ENCODE results near the gene ADGRG6.

The ADGRG6 gene

GRCh38 chr6:142322066-142322465 is 20.3 kb downstream of the ADGRG6 start:
- no peak for DNase-seq (ENCODE audit: low read depth)

DNA sequence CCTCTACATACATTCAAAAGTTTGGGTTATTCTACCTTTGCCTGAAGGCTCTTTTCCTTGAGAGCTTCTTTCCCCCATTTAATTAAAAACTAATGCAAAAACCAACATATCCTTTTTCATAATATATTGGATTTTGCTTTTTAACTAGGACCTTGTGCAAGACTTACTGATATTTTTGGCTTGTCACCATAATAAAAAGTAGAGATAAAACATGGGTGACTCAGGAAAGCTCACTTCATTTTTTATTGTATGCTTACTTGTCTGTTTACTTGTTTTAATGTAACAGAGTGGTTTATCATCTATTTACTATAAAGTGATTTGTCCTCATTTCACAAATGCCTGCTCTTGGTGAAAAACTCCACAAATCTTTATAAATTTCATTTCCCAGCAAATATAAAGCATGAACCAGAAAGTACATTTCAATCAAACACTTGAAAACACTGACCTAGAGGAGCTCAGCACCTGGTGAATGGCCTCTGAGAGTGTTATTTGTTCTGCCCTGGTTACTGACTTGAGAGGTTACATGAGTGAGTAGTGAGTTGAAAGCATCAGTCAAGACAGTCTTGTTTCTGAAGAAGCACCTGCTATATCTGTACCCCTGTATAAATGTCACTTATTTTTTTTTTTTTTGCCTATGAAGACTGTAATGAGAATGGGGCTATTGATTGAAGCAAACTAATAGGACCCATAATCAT is 20.8 kb downstream of the ADGRG6 start:
- no peak for DNase-seq (ENCODE audit: low read depth)

DNA sequence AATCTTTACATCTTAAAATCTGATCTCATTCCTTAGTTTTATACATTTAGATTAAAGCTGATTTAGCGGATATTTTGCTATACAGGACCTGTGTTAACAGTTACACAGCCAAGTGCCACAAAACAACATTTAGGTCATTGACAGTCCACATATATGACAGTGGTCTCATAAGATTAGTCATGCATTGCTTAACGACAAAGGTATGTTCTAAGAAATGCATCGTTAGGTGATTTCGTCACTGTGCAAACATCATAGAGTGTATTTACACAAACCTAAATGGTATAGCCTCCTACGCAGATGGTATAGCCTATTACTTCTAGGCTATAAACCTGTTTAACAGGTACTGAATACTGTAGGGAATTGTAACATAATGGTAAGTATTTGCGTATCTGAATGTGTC is 21.6 kb downstream of the ADGRG6 start:
- no peak for DNase-seq (ENCODE audit: low read depth)

GRCh38 chr6:142324111-142324510 is 22.3 kb downstream of the ADGRG6 start:
- no peak for DNase-seq (ENCODE audit: low read depth)

DNA sequence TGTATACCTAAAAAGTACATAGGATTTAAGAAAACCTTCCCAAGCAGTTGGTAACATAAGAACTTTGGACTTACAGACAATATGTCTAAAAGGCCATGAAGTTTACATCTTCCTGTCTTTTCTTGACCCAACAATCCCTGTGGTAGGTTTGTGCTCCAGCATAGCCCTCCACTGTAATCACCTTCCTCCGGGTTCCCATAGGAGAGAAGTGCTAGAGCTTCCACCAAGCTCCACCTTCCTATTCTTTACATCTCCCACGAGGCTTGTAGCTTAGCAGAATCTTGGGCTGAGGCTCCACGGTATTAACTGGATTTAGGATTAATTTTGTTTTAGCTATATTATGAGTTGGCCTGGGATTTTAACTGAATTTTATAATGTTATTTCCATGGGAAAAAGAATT is 23.3 kb downstream of the ADGRG6 start:
- DNase-seq (ENCODE audit: low read depth), result no peak

DNA sequence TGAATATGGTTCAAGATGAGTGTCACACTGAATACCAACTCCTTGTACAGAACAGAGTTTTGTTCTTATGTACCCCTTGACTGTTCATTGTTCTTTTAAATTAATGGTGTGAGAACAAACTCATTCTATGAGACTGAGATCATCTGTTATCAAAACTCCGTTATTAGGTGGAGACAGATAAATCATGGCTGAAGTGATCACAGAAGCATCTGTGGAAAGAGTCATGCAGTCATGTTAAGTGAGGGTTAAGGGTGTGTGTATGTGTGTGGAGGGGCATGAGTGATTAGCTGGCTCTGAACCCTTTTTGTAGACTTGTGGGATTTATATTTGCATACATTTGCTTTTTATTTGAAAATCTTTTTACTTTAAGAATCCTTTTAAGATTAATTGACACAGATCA is 24.7 kb downstream of the ADGRG6 start:
- no peak for DNase-seq (ENCODE audit: low read depth)

DNA sequence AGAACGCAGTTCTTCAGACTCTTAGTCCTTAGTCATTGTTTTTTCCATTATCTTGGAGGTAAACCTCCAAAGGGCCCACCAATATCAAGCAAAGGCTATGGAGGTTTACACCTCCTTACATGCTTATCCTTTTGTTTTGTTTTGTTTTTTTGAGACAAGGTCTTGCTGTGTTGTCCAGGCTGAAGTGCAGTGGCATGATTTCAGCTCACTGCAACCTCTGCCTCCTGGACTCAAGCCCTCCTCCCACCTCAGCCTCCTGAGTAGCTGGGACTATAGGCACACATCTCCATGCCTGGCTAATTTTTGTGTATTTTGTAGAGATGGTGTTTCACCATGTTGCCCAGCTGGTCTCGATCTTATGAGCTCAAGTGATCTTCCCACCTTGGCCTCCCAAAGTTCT is 26.3 kb downstream of the ADGRG6 start:
- DNase-seq (ENCODE audit: low read depth), result no peak

- DNase-seq (ENCODE audit: low read depth), result no peak
These were observed 27.8 kb downstream of the ADGRG6 start for GRCh38 chr6:142329486-142330113.

GRCh38 chr6:142331075-142331551 is 29.3 kb downstream of the ADGRG6 start:
- DNase-seq (ENCODE audit: low read depth), result peak; percentile 35

GRCh38 chr6:142331601-142332000 is 29.8 kb downstream of the ADGRG6 start:
- no peak for DNase-seq (ENCODE audit: low read depth)

DNA sequence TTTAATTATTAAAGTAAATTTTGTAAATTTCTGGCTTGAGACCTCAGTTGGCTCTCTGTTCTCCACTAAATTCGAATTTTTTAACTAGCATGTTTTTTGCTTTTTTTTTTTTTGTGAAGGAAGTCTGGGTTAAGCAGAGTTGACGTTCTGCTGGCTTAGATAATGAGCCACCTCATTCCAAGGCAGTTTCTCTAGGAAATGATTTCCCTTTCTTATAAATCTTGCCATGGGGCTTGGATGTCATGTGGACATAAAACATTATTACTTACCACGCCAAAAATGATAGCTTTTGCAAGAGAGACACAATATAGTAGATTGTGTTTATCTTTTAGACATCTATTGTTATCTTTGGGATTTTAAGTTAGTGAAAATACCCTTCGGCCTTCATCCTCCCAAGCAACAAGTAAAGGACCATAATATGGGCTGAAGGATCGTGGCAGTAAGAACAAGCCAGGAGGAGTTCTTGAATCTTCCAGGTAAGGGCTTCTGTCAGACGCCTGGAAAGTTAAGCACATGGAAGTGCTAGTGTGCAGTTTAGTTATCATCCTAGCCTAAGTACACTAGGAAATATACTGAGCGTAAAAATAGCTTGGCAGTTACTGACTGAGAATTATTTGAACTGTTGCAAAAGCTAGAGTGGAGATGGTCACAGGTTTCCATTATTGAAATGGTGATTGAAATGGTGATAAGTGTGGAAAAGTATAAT is 30.7 kb downstream of the ADGRG6 start:
- DNase-seq (ENCODE audit: low read depth), result no peak

- no peak for DNase-seq (ENCODE audit: low read depth)
These were observed 31.6 kb downstream of the ADGRG6 start for GRCh38 chr6:142333431-142333830.

DNA sequence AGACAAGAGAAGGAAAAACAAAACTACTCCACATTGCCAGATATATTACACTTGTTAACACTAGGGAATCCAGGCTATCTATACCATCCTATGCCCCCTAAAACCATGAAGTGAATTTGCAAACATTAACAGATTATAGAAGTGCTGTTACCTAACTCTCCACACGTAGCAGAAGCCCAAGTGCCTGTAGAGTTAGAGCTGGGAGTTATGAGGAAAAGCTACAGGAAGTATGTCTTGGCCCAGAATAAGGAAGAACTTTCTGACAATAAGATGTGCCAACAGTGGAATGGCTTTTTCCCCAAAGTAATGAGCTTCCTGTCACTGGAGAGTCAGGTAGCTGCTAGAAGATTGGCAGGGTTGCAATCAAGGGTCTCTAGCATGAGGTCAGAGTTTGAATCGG is 32.5 kb downstream of the ADGRG6 start:
- no peak for DNase-seq (ENCODE audit: low read depth)

- no peak for DNase-seq (ENCODE audit: low read depth)
These were observed 33.6 kb downstream of the ADGRG6 start for GRCh38 chr6:142335415-142335814.

DNA sequence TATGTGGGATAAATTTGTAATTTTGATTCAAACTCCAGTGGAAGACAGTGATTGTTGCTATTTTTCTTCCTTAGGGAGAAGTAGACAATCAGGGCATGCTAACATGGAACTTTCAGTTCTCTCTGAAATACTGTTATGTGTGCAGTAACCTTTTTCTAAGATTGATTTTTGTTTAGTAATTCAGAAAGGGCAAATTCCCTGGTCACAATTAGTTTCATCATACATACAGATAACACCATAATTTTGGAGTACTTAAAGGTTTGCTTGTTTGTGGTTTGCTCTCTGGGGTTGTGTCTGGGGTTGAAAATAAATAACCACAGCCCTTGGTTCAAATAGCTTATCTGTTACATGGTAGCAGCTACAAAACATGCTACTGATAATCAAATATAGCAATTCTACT is 34.4 kb downstream of the ADGRG6 start:
- no peak for DNase-seq (ENCODE audit: low read depth)

DNA sequence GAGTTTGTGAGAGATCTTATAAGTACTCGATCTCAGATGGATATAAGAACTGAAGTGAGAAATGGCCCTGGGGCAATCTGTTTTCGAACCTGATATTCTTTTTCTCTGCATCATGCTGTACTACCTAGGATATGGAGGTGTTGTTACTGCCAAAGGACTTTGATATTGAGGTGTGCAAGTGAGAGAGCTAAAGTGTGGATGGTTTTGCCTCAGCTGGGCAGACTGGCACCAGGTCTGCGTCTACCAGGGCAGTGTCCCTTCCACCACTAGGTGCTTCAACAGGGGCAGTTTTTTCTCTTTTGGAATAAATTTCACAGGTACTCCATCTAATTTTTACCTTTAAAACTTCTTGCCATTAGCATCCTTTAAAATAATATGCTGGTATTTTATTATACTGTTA is 35.0 kb downstream of the ADGRG6 start:
- no peak for DNase-seq (ENCODE audit: low read depth)

DNA sequence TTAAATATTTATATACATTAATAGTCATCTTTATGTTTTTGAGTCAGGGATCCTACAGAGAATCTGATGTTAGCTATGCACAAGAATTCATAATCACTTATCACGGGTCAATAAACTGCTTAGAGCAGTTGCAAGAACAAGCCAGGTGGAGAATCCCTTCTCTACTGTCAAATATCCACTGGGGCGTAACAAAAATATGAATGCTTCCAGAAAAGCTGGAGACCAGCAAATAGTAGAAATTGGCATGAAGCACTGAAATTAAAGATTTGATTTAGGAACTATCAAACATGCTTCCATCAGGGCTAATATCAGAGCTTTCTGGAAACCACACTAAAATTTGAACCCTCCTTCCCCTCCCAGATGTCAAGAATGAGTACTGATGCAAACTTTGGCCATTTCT is 37.3 kb downstream of the ADGRG6 start:
- DNase-seq (ENCODE audit: low read depth), result no peak

DNA sequence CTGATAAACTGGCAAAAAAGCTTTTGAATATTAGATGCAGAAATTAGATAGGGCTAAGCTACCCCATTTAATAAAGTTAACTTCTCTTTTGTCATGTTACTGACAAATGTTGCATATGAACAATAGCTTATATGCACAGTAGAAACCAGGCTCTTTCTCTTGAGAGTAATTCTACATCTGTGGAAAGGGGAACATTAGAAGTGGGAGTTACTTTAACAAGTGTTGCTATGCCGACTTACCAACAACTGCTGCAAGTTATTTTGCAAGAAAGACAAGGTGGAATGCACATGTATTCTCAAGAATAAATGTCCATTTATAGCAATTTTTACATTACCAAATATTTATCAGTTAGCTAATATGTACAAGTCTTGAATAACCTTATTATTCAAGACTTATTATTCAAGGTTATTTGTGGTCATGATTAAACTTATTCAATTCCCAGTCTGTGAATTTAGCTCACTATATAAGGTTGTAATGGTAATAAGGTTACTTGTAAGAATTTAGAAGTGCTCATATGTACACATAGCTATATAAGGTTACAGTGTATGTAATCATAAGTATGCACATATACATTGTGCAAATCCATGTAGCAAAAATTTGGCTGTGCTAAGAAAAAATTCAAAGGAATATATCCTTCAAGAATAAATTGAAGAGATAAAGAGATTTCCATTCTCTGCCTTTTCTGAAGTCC is 38.3 kb downstream of the ADGRG6 start:
- DNase-seq (ENCODE audit: low read depth), result no peak

DNA sequence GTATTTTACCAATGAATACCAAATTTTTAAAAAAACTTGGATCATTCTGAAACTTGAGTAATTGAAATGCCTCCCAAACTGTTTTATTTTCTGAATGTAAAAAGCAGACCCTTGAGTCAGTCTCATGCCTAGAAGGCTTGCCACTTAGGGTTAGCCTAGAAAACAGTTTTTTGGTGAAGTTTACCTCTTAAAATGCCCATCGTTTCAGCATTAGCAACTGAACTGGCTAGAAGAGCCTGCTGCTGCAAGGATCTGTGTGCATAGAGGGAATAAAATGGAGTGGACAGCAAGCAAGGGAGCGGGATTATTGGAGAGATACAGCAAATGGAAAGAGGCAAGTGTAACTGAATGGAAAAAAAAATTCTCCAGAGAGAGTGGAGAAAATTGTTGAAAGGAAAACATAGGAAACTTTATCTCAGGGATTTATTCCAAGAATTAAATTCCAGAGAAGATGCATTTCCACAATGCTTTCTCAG is 40.1 kb downstream of the ADGRG6 start:
- no peak for DNase-seq (ENCODE audit: low read depth)

- no peak for DNase-seq (ENCODE audit: low read depth)
These were observed 41.2 kb downstream of the ADGRG6 start for GRCh38 chr6:142342986-142343385.

- DNase-seq (ENCODE audit: low read depth), result no peak
These were observed 42.1 kb downstream of the ADGRG6 start for GRCh38 chr6:142343938-142344337.

DNA sequence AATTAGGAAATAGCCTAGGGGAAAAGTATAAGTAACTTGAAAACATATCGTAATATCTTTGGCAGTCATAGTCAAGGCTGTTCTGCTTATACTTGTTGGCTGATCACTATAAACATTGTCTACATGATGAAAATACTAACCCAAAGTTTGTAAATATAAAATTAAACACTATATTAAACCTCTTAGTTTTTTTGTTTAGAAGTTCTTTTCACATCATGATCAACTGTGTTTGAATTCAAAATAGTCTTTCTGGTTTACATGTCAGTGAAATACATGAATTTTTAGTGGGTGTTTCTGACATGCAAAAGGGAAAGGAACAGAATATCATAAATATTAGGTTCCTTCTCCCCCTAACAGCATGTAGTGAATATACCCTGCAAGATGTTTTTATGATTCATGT is 43.5 kb downstream of the ADGRG6 start:
- no peak for DNase-seq (ENCODE audit: low read depth)

DNA sequence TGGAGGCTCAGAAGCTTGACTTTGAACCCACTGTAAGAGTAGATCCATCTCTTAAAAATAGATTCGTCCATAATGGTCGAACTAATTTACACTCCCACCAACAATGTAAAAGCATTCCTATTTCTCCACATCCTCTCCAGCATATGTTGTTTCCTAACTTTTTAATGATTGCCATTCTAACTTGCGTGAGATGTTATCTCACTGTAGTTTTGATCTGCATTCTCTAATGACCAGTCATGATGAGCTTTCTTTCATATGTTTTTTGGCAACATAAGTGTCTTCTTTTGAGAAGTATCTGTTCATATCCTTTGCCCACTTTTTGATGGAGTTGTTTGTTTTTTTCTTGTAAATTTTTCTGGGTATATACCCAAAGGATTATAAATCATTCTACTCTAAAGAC is 44.4 kb downstream of the ADGRG6 start:
- peak; percentile 79 for DNase-seq (ENCODE audit: low read depth)

Data from EH (cell line).